Peyer's patch (tissue), 4 donors: ENCODE measurements around the gene SH2B3. TPM values are rescaled to one million over a fixed set of nuclear protein-coding genes. Genes with fewer than 3 reads are reported as not detected.
A peak's percentile ranks its signal among the peaks of the same experiment; 100 is the strongest.

Experiments
- DNase-seq, 3 donors: peaks; one replicate each; pipeline ENCODE4 v3.0.0-alpha.2; 2017 to 2019
- H3K27ac ChIP-seq, 4 donors: fragments of 200-600 bp; sonication (generic); one replicate each; pipeline ENCODE4 v1.5.1; 2016 to 2019
- H3K27me3 ChIP-seq, 2 donors: fragments of 200-600 bp; sonication (generic); one replicate each; pipeline ENCODE4 v1.5.1; 2019
- H3K36me3 ChIP-seq, 3 donors: fragments of 200-600 bp; sonication (generic); one replicate each; pipeline ENCODE4 v1.5.1; 2016 to 2019
- H3K4me1 ChIP-seq, 4 donors: fragments of 200-600 bp; sonication (generic); one replicate each; pipeline ENCODE4 v1.5.1; 2016 to 2019
- H3K4me3 ChIP-seq, 4 donors: fragments of 200-600 bp; sonication (generic); 1 replicate in 3 of 4; 2 replicates in 1 of 4; pipeline ENCODE4 v1.5.1; 2016 to 2019; ENCODE audit warnings: mild to moderate bottlenecking in 1 of 4
- H3K9me3 ChIP-seq, 4 donors: fragments of 200-600 bp; sonication (generic); one replicate each; pipeline ENCODE4 v1.5.1; 2016 to 2019; ENCODE audit warnings: mild to moderate bottlenecking in 1 of 4
- CTCF ChIP-seq, 6 experiments: fragments of 450-650 bp in 4 of 6; fragments of 200-600 bp in 2 of 6; sonication (generic) in 1 of 6; IDR thresholded peaks; one replicate each; pipeline ENCODE4 v1.5.1; 2017 to 2019; ENCODE audit warnings: antibody characterized with exemption in 6 of 6, mild to moderate bottlenecking in 3 of 6, moderate library complexity in 1 of 6
- POLR2A ChIP-seq, 2 donors: fragments of 450-650 bp; IDR thresholded peaks; one replicate each; pipeline ENCODE4 v1.5.1; 2017; ENCODE audit warnings: antibody characterized with exemption in 2 of 2, mild to moderate bottlenecking in 2 of 2, moderate library complexity in 2 of 2
- total RNA-seq, 4 donors: library from RNA; depleted of rRNA; stranded (reverse); fragments of >200 nt; gene quantifications; one replicate each; pipeline ENCODE4 v1.1.0, GENCODE V29; 2016

The SH2B3 gene
- total RNA-seq, 4 donors from 2014 or later = 4.4 to 37.1 (median 8.4) TPM

- Histone ChIP-seq H3K27me3 (no peaks in the 10 kb centered on the region), H3K4me3 (no peak overlapping the region), H3K36me3 (peaks cover 0 to 62% (median 0%) of the 10 kb centered on the region in 3 donors), H3K9me3 (no peaks in the 10 kb centered on the region), H3K4me1 (peaks cover 0 to 50% (median 28%) of the 10 kb centered on the region in 4 donors), H3K27ac (peak overlapping the region in 3 of 4 donors; percentile 71 to 85 (median 82))
- no peak for TF ChIP-seq POLR2A (IDR thresholded peaks at IDR 0.05)
- no peak for TF ChIP-seq CTCF (IDR thresholded peaks at IDR 0.05)
- DNase-seq = peak in 2 of 3 donors; percentile 11 to 43
Measured at GRCh38 chr12:111446631-111447570, 41.2 kb downstream of the SH2B3 start.

GRCh38 chr12:111447571-111448265 lies 42.0 kb downstream of the SH2B3 start:
- peak in 2 of 3 donors; percentile 13 to 44 for DNase-seq
- H3K4me1 ChIP-seq = peaks cover 0 to 42% (median 27%) of the 10 kb centered on the region in 4 donors
- no peak for TF ChIP-seq CTCF (IDR thresholded peaks at IDR 0.05)
- no peak for TF ChIP-seq POLR2A (IDR thresholded peaks at IDR 0.05)
- peaks cover 0 to 69% (median 0%) of the 10 kb centered on the region in 3 donors for H3K36me3 ChIP-seq
- H3K27me3 ChIP-seq = no peaks in the 10 kb centered on the region
- H3K9me3 ChIP-seq = no peaks in the 10 kb centered on the region
- peak overlapping the region in 2 of 4 donors; percentile 10 to 82 for H3K27ac ChIP-seq
- H3K4me3 ChIP-seq = no peak overlapping the region

- Histone ChIP-seq H3K27me3 (no peaks in the 10 kb centered on the region), H3K36me3 (peaks cover 0 to 75% (median 0%) of the 10 kb centered on the region in 3 donors)
- peak in 2 of 3 donors; percentile 9 to 40 for DNase-seq
Measured at GRCh38 chr12:111448266-111448830, 42.6 kb downstream of the SH2B3 start.

GRCh38 chr12:111448846-111449790 lies 43.4 kb downstream of the SH2B3 start:
- TF ChIP-seq POLR2A (IDR thresholded peaks at IDR 0.05) (no peak), CTCF (IDR thresholded peaks at IDR 0.05) (no peak)
- Histone ChIP-seq H3K27me3 (no peaks in the 10 kb centered on the region), H3K4me1 (peaks cover 0 to 30% (median 18%) of the 10 kb centered on the region in 4 donors), H3K9me3 (no peaks in the 10 kb centered on the region), H3K27ac (no peak overlapping the region), H3K4me3 (no peak overlapping the region), H3K36me3 (peaks cover 0 to 83% (median 0%) of the 10 kb centered on the region in 3 donors)
- peak in 2 of 3 donors; percentile 14 to 21 for DNase-seq

More at GRCh38 chr12:111448266-111448830, 42.6 kb downstream of the SH2B3 start:
- H3K27ac ChIP-seq = peak overlapping the region in 1 of 4 donors; percentile 10
- H3K4me1 ChIP-seq = peaks cover 0 to 37% (median 23%) of the 10 kb centered on the region in 4 donors
- TF ChIP-seq POLR2A (IDR thresholded peaks at IDR 0.05) (no peak), CTCF (IDR thresholded peaks at IDR 0.05) (no peak)
- H3K4me3 ChIP-seq = no peak overlapping the region
- H3K9me3 ChIP-seq = no peaks in the 10 kb centered on the region
